WI38 (cell line): ENCODE results near the gene CDIPT.

Experiments
- H3K4me3 ChIP-seq: 2 replicates; pipeline ENCODE4 v1.5.1; 2011; ENCODE audit warnings: low read depth, mild to moderate bottlenecking, control low read depth, low read length
- CTCF ChIP-seq: IDR thresholded peaks from 2 replicates; pipeline ENCODE4 v1.5.1; 2012; ENCODE audit warnings: low read depth, mild to moderate bottlenecking, control low read depth, low read length

CDIPT gene

GRCh38 chr16:29900102-29900887, 37.3 kb upstream of the CDIPT start, which contains the start of gene ASPHD1:
Gene ASPHD1, plus strand, starts transcription at chr16:29900488. Its CDS starts 484 bp downstream, at chr16:29900972.
- TF ChIP-seq CTCF, result no peak
- H3K4me3 ChIP-seq, result peak within 1 kb of the TSS; percentile 64

GRCh38 chr16:29899516-29900101, 36.6 kb upstream of the CDIPT start, which contains the start of gene SEZ6L2:
Gene SEZ6L2, minus strand, starts transcription at chr16:29899550. Its CDS starts 531 bp downstream, at chr16:29899019.
- no peak for TF ChIP-seq CTCF
- peak within 1 kb of the TSS; percentile 64 for H3K4me3 ChIP-seq

GRCh38 chr16:29898804-29899515, 35.9 kb upstream of the CDIPT start:
- TF ChIP-seq CTCF, result no peak
- H3K4me3 ChIP-seq, result 0 out of 2 replicates have a peak overlapping the region, but pooled peaks have one; percentile 64

- TF ChIP-seq CTCF, result no peak
- no peak overlapping the region for H3K4me3 ChIP-seq
These were observed 35.2 kb upstream of the CDIPT start for GRCh38 chr16:29898135-29898803.

- no peak overlapping the region for H3K4me3 ChIP-seq
- TF ChIP-seq CTCF, result no peak
These were observed 34.3 kb upstream of the CDIPT start for GRCh38 chr16:29897333-29897732.

GRCh38 chr16:29896841-29897240, 33.8 kb upstream of the CDIPT start:
- no peak for TF ChIP-seq CTCF
- no peak overlapping the region for H3K4me3 ChIP-seq
